HEK293 (cell line): ENCODE results near the gene SLC2A4.

Experiments used
- CTCF ChIP-seq: fragments of 450-650 bp; formaldehyde crosslinking; IDR thresholded peaks from 2 replicates; pipeline ENCODE4 v1.5.1; 2016; ENCODE audit warnings: missing biosample characterization, missing genetic modification characterization
- MZF1 ChIP-seq: fragments of 450-650 bp; formaldehyde crosslinking; IDR thresholded peaks from 2 replicates; pipeline ENCODE4 v1.5.1; 2017; ENCODE audit warnings: missing biosample characterization, missing genetic modification characterization, borderline replicate concordance
- ZBTB17 ChIP-seq: fragments of 450-650 bp; formaldehyde crosslinking; IDR thresholded peaks from 2 replicates; pipeline ENCODE4 v1.5.1; 2016; ENCODE audit warnings: missing biosample characterization, missing genetic modification characterization
- ZBTB49 ChIP-seq: fragments of 450-650 bp; formaldehyde crosslinking; IDR thresholded peaks from 2 replicates; pipeline ENCODE4 v1.5.1; 2016; ENCODE audit warnings: missing biosample characterization, missing genetic modification characterization, low read depth
- ZBTB7A ChIP-seq: fragments of 450-650 bp; formaldehyde crosslinking; IDR thresholded peaks from 2 replicates; pipeline ENCODE4 v1.5.1; 2016; ENCODE audit warnings: low read depth, missing biosample characterization, missing genetic modification characterization
- ZNF10 ChIP-seq: fragments of 450-650 bp; formaldehyde crosslinking; IDR thresholded peaks from 2 replicates; pipeline ENCODE4 v1.5.1; 2017; ENCODE audit warnings: missing biosample characterization, missing genetic modification characterization

- TF ChIP-seq ZBTB17 (tag by site-specific recombination) = no peak
- TF ChIP-seq CTCF (tag by site-specific recombination) = no peak
- no peak for TF ChIP-seq ZBTB49 (tag by site-specific recombination)
- no peak for TF ChIP-seq ZBTB7A (tag by site-specific recombination)
- no peak for TF ChIP-seq MZF1
- TF ChIP-seq ZNF10 (tag by site-specific recombination) = no peak
Measured at GRCh38 chr17:7261379-7262191, 19.9 kb upstream of the SLC2A4 start.
